Measurements from ENCODE around the gene MDK.
A peak's percentile ranks its signal among the peaks of the same experiment; 100 is the strongest.

The MDK gene

GRCh38 chr11:46388619-46389449, 7.4 kb downstream of the MDK start:
- H3K9me3 ChIP-seq (ENCODE audit: control insufficient read depth, insufficient read depth, low read length), result no peaks in the 10 kb centered on the region; the same call in 1 of the 2 replicates
- no peak overlapping the region; the same call in 1 of the 2 replicates for H3K9ac ChIP-seq (ENCODE audit: low read depth, low read length)
- H3K36me3 ChIP-seq (ENCODE audit: insufficient read depth, low read length), result no peaks in the 10 kb centered on the region
- H3K4me1 ChIP-seq (ENCODE audit: insufficient read depth, low read length), result peaks cover 16% of the 10 kb centered on the region; the same call in 1 of the 2 replicates

- no peaks in the 10 kb centered on the region for H3K36me3 ChIP-seq (ENCODE audit: insufficient read depth, low read length)
- H3K9ac ChIP-seq (ENCODE audit: low read depth, low read length), result peak overlapping the region; percentile 65; the same call in 1 of the 2 replicates
- peaks cover 15% of the 10 kb centered on the region; the same call in 1 of the 2 replicates for H3K4me1 ChIP-seq (ENCODE audit: insufficient read depth, low read length)
- H3K9me3 ChIP-seq (ENCODE audit: control insufficient read depth, insufficient read depth, low read length), result no peaks in the 10 kb centered on the region; the same call in 1 of the 2 replicates
These were observed 8.2 kb downstream of the MDK start for GRCh38 chr11:46389450-46390330.

- Histone ChIP-seq H3K9me3 (ENCODE audit: control insufficient read depth, insufficient read depth, low read length) (no peaks in the 10 kb centered on the region; the same call in 1 of the 2 replicates), H3K9ac (ENCODE audit: low read depth, low read length) (peak overlapping the region; percentile 65; the same call in 1 of the 2 replicates), H3K36me3 (ENCODE audit: insufficient read depth, low read length) (no peaks in the 10 kb centered on the region), H3K4me1 (ENCODE audit: insufficient read depth, low read length) (peaks cover 15% of the 10 kb centered on the region; the same call in 1 of the 2 replicates)
These were observed 9.1 kb downstream of the MDK start for GRCh38 chr11:46390331-46391171.

- no peaks in the 10 kb centered on the region for H3K36me3 ChIP-seq (ENCODE audit: insufficient read depth, low read length)
- peaks cover 15% of the 10 kb centered on the region; the same call in 1 of the 2 replicates for H3K4me1 ChIP-seq (ENCODE audit: insufficient read depth, low read length)
- H3K9ac ChIP-seq (ENCODE audit: low read depth, low read length), result peak overlapping the region; percentile 60; the same call in 1 of the 2 replicates
- H3K9me3 ChIP-seq (ENCODE audit: control insufficient read depth, insufficient read depth, low read length), result no peaks in the 10 kb centered on the region; the same call in 1 of the 2 replicates
These were observed 9.7 kb downstream of the MDK start for GRCh38 chr11:46391186-46391577.

GRCh38 chr11:46391578-46392420, 10.3 kb downstream of the MDK start, which contains the start of gene CHRM4:
Gene CHRM4, minus strand, starts transcription at chr11:46391776. Its CDS starts 5,219 bp downstream, at chr11:46386557.
- peaks cover 15% of the 10 kb centered on the region; the same call in 1 of the 2 replicates for H3K4me1 ChIP-seq (ENCODE audit: insufficient read depth, low read length)
- H3K9me3 ChIP-seq (ENCODE audit: control insufficient read depth, insufficient read depth, low read length), result no peaks in the 10 kb centered on the region; the same call in 1 of the 2 replicates
- H3K36me3 ChIP-seq (ENCODE audit: insufficient read depth, low read length), result no peaks in the 10 kb centered on the region
- peak within 1 kb of the TSS; percentile 65; the same call in 1 of the 2 replicates for H3K9ac ChIP-seq (ENCODE audit: low read depth, low read length)

GRCh38 chr11:46392421-46393230, 11.2 kb downstream of the MDK start:
- peaks cover 12% of the 10 kb centered on the region; the same call in 1 of the 2 replicates for H3K4me1 ChIP-seq (ENCODE audit: insufficient read depth, low read length)
- peak overlapping the region; percentile 60; the same call in 1 of the 2 replicates for H3K9ac ChIP-seq (ENCODE audit: low read depth, low read length)
- H3K9me3 ChIP-seq (ENCODE audit: control insufficient read depth, insufficient read depth, low read length), result no peaks in the 10 kb centered on the region; the same call in 1 of the 2 replicates
- no peaks in the 10 kb centered on the region for H3K36me3 ChIP-seq (ENCODE audit: insufficient read depth, low read length)

GRCh38 chr11:46393231-46393616, 11.8 kb downstream of the MDK start:
- no peaks in the 10 kb centered on the region; the same call in 1 of the 2 replicates for H3K9me3 ChIP-seq (ENCODE audit: control insufficient read depth, insufficient read depth, low read length)
- H3K9ac ChIP-seq (ENCODE audit: low read depth, low read length), result peak overlapping the region; percentile 60; the same call in 1 of the 2 replicates
- peaks cover 9% of the 10 kb centered on the region; the same call in 1 of the 2 replicates for H3K4me1 ChIP-seq (ENCODE audit: insufficient read depth, low read length)
- H3K36me3 ChIP-seq (ENCODE audit: insufficient read depth, low read length), result no peaks in the 10 kb centered on the region

- H3K36me3 ChIP-seq (ENCODE audit: insufficient read depth, low read length), result no peaks in the 10 kb centered on the region
- H3K4me1 ChIP-seq (ENCODE audit: insufficient read depth, low read length), result peaks cover 8% of the 10 kb centered on the region; the same call in 1 of the 2 replicates
- no peak overlapping the region for H3K9ac ChIP-seq (ENCODE audit: low read depth, low read length)
- no peaks in the 10 kb centered on the region; the same call in 1 of the 2 replicates for H3K9me3 ChIP-seq (ENCODE audit: control insufficient read depth, insufficient read depth, low read length)
These were observed 12.3 kb downstream of the MDK start for GRCh38 chr11:46393759-46394158.

GRCh38 chr11:46397526-46397925, 16.1 kb downstream of the MDK start:
- Histone ChIP-seq H3K4me1 (ENCODE audit: insufficient read depth, low read length) (peaks cover 6% of the 10 kb centered on the region; the same call in 1 of the 2 replicates), H3K36me3 (ENCODE audit: insufficient read depth, low read length) (no peaks in the 10 kb centered on the region), H3K9me3 (ENCODE audit: control insufficient read depth, insufficient read depth, low read length) (no peaks in the 10 kb centered on the region; the same call in 1 of the 2 replicates), H3K9ac (ENCODE audit: low read depth, low read length) (no peak overlapping the region)

- H3K9ac ChIP-seq (ENCODE audit: low read depth, low read length), result no peak overlapping the region
These were observed 21.8 kb downstream of the MDK start for GRCh38 chr11:46402957-46403902.

GRCh38 chr11:46404476-46405017, 23.1 kb downstream of the MDK start:
- Histone ChIP-seq H3K9me3 (ENCODE audit: control insufficient read depth, insufficient read depth, low read length) (no peaks in the 10 kb centered on the region), H3K4me1 (ENCODE audit: insufficient read depth, low read length) (no peaks in the 10 kb centered on the region), H3K36me3 (ENCODE audit: insufficient read depth, low read length) (peaks cover 8% of the 10 kb centered on the region), H3K9ac (ENCODE audit: low read depth, low read length) (no peak overlapping the region)

More at GRCh38 chr11:46402957-46403902, 21.8 kb downstream of the MDK start:
- Histone ChIP-seq H3K4me1 (ENCODE audit: insufficient read depth, low read length) (no peaks in the 10 kb centered on the region), H3K36me3 (ENCODE audit: insufficient read depth, low read length) (peaks cover 8% of the 10 kb centered on the region), H3K9me3 (ENCODE audit: control insufficient read depth, insufficient read depth, low read length) (no peaks in the 10 kb centered on the region)

Measured in ES-I3 (cell line).